Osteoblast (primary cell): ENCODE data around the gene PRRT1B. TPM values are rescaled to one million over a fixed set of nuclear protein-coding genes. Genes with fewer than 3 reads are reported as not detected.

Experiments
- DNase-seq: peaks from one replicate; pipeline ENCODE4 v3.0.0; 2011; ENCODE audit warnings: low spot score, mixed read lengths; ENCODE audit not compliant: insufficient read length; ENCODE audit errors: missing footprints
- H2AFZ ChIP-seq: 2 replicates; pipeline ENCODE4 v1.6.0; 2011; ENCODE audit warnings: mild to moderate bottlenecking, low read length
- H3K27ac ChIP-seq: 2 replicates; pipeline ENCODE4 v1.5.1; 2011; ENCODE audit warnings: mild to moderate bottlenecking, low read depth, low read length, moderate library complexity
- H3K27me3 ChIP-seq: 2 replicates; pipeline ENCODE4 v1.6.0; 2012; ENCODE audit warnings: mild to moderate bottlenecking, control low read depth, inconsistent platforms, low read length, moderate library complexity; ENCODE audit not compliant: insufficient read depth
- H3K36me3 ChIP-seq: 2 replicates; pipeline ENCODE4 v1.5.1; 2011; ENCODE audit warnings: mild to moderate bottlenecking, low read length, control low read depth, moderate library complexity; ENCODE audit not compliant: insufficient read depth
- H3K4me1 ChIP-seq: 2 replicates; pipeline ENCODE4 v1.5.1; 2011; ENCODE audit warnings: mild to moderate bottlenecking, low read length, control low read depth, moderate library complexity; ENCODE audit not compliant: insufficient read depth
- H3K4me2 ChIP-seq: 2 replicates; pipeline ENCODE4 v1.6.0; 2011; ENCODE audit warnings: mild to moderate bottlenecking, low read length; ENCODE audit not compliant: insufficient read depth
- H3K4me3 ChIP-seq: fragments of 200-600 bp; sonication (generic); 3 replicates; pipeline ENCODE4 v1.5.1; 2012; ENCODE audit warnings: mild to moderate bottlenecking, low read length, inconsistent platforms; ENCODE audit not compliant: insufficient read depth
- H3K79me2 ChIP-seq: 2 replicates; pipeline ENCODE4 v1.6.0; 2012; ENCODE audit warnings: mild to moderate bottlenecking, low read length, control low read depth, inconsistent platforms; ENCODE audit not compliant: insufficient read depth
- H3K9me3 ChIP-seq: 2 replicates; pipeline ENCODE4 v1.5.1; 2011; ENCODE audit warnings: low read depth, low read length, control low read depth
- H4K20me1 ChIP-seq: 2 replicates; pipeline ENCODE4 v1.6.0; 2012; ENCODE audit warnings: mild to moderate bottlenecking, low read length, control low read depth; ENCODE audit not compliant: insufficient read depth
- total RNA-seq: library from RNA; depleted of rRNA; stranded (reverse); fragments of >200 nt; gene quantifications from 2 replicates; pipeline ENCODE4 v1.2.3, GENCODE V29; 2012
- TF ChIP-seq, protein P1 (sequence below): IDR thresholded peaks from 2 replicates; pipeline ENCODE4 v1.5.1; 2011; ENCODE audit warnings: mild to moderate bottlenecking, low read depth, low read length, moderate library complexity; ENCODE audit errors: extremely low read depth

Gene PRRT1B
- total RNA-seq, 1 donor = not detected

DNA sequence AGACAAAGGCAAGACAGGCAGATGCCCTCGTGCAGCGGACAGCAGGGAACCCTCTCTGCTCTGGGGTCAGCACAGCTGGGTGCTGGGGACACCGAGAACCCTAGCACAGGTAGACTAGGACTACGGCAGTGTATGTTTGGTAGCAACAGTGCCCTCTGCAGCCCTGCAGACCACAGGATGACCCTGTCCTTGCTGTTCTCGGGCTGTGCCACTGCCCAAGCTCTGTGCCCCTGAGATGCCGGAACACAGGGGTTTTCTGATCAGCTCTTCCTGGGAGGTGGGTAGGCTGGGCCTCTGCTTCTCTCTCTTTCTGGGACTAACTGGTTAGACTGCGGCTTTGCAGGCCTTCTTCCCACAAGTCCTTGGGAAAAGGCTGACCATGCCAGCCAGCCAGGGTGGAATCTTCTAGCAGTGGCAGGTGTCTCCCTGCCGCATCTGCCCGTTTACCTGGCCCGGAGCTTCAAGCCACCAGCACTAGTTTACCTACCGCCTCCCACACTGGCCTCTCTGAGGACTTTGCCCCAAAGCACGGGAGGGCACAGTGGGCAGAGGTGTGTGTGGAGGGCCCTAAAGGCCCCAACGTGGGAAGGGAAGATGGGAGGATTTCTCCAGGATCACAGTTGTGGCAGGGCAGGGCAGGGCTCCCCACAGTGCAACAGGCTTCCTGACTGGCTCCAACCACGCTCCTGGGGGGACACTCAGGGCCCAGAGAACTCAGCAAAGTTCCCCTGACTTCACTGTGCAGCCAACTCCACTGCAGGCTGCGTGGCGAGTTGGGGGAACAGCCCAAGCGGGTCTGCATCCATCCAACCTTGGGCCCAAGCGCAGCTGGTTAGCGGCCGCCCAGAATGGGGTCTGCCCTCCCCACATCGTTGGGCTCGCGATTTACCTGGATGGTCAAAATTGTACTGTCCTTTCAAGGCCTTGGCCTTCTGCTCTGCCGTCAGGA, 15.5 kb upstream of the PRRT1B start:
- Histone ChIP-seq H3K9me3 (no peaks in the 10 kb centered on the region), H3K36me3 (peaks cover 32% of the 10 kb centered on the region), H3K4me3 (peak overlapping the region; percentile 85), H2AFZ (peak overlapping the region; percentile 63), H4K20me1 (peaks cover 6% of the 10 kb centered on the region), H3K27me3 (no peaks in the 10 kb centered on the region), H3K79me2 (peaks cover 17% of the 10 kb centered on the region), H3K27ac (peak overlapping the region; percentile 56), H3K4me1 (peaks cover 7% of the 10 kb centered on the region), H3K4me2 (peak overlapping the region; percentile 94)
- TF ChIP-seq, protein P1, sequence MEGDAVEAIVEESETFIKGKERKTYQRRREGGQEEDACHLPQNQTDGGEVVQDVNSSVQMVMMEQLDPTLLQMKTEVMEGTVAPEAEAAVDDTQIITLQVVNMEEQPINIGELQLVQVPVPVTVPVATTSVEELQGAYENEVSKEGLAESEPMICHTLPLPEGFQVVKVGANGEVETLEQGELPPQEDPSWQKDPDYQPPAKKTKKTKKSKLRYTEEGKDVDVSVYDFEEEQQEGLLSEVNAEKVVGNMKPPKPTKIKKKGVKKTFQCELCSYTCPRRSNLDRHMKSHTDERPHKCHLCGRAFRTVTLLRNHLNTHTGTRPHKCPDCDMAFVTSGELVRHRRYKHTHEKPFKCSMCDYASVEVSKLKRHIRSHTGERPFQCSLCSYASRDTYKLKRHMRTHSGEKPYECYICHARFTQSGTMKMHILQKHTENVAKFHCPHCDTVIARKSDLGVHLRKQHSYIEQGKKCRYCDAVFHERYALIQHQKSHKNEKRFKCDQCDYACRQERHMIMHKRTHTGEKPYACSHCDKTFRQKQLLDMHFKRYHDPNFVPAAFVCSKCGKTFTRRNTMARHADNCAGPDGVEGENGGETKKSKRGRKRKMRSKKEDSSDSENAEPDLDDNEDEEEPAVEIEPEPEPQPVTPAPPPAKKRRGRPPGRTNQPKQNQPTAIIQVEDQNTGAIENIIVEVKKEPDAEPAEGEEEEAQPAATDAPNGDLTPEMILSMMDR = no peak
- peak; percentile 78 for DNase-seq

DNA sequence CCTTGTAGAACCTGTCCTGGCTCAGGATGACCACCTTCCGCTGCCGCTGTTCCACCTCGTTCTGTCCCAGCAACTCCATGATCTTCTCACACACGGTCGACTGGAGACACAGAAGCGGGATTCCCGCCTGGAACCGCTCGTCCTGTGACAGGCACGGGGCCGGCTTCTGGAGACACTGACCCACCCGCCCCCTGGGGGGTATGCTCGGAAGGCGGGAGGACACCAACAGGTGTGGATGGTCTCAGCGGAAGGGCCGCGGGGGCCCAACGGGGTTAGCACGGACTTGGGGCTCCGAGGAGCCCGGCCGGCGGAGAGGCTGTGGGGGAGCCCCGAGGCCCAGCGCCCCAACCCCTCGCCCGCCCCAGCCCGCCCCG, 14.8 kb upstream of the PRRT1B start:
- H3K4me3 ChIP-seq = peak overlapping the region; percentile 85
- peak overlapping the region; percentile 63 for H2AFZ ChIP-seq
- H3K4me1 ChIP-seq = peaks cover 7% of the 10 kb centered on the region
- peaks cover 6% of the 10 kb centered on the region for H4K20me1 ChIP-seq
- peaks cover 26% of the 10 kb centered on the region for H3K36me3 ChIP-seq
- peak overlapping the region; percentile 56 for H3K27ac ChIP-seq
- TF ChIP-seq, protein P1 = no peak
- H3K9me3 ChIP-seq = no peaks in the 10 kb centered on the region
- no peaks in the 10 kb centered on the region for H3K27me3 ChIP-seq
- peaks cover 17% of the 10 kb centered on the region for H3K79me2 ChIP-seq
- DNase-seq = peak; percentile 97
- peak overlapping the region; percentile 94 for H3K4me2 ChIP-seq

DNA sequence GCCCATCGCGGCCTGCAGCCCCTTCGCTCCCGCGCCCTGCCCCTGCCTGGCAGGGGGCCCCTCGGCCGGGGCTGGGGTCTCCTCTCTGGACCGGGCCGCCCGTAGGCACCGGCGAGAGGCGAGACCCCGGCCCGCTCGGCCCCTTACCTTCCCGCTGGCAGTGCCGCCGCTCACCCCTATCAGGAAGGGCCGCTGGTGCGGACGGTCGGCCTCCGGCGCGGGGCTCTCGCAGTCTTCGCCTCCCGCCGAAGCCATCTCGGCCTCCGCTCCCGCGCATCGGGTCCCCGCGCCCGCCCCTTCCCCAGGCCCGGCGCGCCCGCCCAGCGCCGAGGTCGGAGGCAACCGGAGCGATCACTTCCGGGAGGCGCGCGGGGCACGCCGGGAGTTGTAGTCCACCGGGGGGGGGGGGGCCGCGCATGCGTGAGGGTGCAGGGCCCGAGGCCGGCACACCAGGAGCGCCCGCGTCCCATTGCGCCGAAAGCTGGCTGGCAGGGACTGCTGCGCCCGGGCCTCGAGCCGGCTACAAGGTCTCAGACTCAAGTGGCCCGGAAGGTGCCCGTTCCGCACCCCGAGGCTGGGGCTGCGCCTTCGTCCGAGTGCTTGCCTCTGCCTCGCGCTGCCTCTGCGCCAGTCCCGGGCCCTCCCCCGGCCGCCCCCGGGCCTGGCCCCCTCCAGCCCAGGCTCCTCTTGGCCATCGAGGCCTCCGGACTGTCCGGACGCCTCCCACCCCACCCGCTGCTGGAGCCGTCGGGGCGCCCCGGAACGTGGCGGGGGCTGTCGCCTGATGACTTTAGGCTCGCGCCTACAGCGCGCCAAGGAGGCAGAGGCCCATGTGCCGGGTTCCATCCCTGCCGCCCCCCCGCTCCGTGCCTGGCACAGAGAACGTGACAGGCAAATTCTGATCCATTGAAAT, 14.1 kb upstream of the PRRT1B start, which contains the start of gene UCK1:
UCK1 (minus strand) TSS at position 344 of the 913 bp plus-strand sequence; CDS start at position 255, 89 bp downstream.
- H4K20me1 ChIP-seq = peaks cover 5% of the 10 kb centered on the region
- H3K36me3 ChIP-seq = peaks cover 22% of the 10 kb centered on the region
- TF ChIP-seq, protein P1 = no peak
- peaks cover 7% of the 10 kb centered on the region for H3K4me1 ChIP-seq
- peak within 1 kb of the TSS; percentile 56 for H3K27ac ChIP-seq
- peaks cover 17% of the 10 kb centered on the region for H3K79me2 ChIP-seq
- peak; percentile 100 for DNase-seq
- peak within 1 kb of the TSS; percentile 85 for H2AFZ ChIP-seq
- no peaks in the 10 kb centered on the region for H3K27me3 ChIP-seq
- H3K9me3 ChIP-seq = no peaks in the 10 kb centered on the region
- peak within 1 kb of the TSS; percentile 85 for H3K4me3 ChIP-seq
- peak within 1 kb of the TSS; percentile 94 for H3K4me2 ChIP-seq
